ENCODE measurements around the gene WNK1.
"Not testable (repeated sequence)": the region's sequence is repeated elsewhere in the genome, so short reads cannot be mapped to it uniquely, and the experiment has no call there.

WNK1 gene

DNA sequence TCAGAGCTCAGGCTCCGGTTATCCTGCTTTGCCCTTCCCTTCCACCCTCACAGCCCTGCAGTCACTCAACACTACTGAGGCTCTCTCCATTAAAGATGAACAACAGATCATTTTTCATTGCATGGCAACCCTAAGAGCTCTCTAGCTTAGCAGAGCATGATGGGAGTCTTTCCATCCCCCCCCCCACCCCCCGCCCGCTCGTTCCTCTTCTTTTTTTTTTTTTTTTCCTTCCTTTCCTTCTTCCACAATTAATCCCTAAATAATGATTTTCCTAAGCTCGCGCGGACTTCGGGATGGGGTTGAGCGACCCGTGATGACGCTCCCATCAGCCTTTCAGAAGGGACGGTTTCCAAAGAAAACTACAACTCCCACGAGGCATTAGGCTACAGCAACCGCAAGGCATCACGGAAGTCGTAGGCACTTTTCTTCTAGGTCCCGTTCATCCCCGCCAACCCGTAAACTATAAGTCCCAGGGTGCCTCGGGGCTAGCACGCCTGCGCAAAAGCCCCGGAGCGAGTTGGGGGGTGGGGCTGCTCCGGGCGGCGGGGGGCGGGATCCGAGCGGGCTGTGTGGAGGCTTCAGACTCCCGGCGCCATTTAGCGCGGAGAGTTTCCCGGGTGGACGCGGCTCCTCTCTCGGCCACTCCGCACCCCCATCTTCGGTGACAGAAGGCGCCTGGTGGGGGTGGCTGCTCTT lies at the start of gene WNK1:
Gene WNK1, plus strand, starts transcription at position 581 of the 696 bp plus-strand sequence. CDS start 987 bp downstream, outside the sequence.
- intact Hi-C loops (cut with DNase I) = loop anchor here (1.0 to 5.0 kb wide), 5 partner anchors 60 to 840 kb away; partner anchors contain the start of genes FBXL14 and NINJ2
- peak; percentile 93 to 99 (median 96) for DNase-seq

DNA sequence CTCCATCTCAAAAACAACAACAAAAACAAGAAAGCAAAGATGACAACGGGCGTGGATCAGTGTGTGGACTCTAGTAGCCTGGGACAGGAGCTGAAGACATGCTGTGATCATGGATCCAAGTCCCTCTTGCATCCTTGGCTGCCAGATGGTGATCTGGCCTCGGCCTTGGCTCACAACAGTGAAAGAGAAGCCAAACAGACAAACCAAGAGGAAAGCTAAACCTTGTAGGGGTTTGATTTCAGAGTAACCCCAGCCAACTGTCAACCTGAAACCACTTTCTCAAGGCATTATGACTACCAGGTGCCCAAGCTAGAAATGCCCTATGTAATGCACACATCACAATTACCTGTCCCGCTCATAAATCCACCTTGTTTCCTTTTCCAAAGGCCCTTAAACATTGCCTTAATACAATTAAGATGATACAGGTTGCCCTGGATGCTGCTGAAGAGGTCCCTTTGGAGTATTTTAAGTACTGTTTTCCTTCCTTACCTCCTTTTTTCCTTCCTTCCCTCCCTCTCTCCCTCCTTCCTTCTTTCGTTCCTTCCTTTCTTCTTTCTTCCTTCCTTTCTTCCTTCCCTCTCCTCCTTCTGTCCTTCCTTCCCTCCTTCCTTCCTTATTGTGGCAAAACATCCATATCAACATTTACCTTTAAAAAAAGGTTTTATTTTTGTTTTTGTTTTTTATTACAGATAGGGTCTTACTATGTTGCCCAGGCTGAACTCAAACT lies 47.7 kb upstream of the WNK1 start:
- intact Hi-C loops (cut with DNase I) = no loop called here
- no peak for DNase-seq

DNA sequence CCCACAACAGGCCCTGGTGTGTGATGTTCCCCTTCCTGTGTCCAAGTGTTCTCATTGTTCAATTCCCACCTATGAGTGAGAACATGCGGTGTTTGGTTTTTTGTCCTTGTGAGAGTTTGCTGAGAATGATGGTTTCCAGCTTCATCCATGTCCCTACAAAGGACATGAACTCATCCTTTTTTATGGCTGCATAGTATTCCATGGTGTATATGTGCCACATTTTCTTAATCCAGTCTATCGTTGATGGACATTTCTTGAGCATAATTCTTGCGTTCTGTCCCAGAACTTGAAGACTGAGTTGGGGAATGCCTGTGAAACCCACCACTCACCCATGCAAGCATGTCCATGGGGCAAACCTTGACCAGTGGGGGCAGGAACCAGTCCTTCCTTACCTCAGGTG lies 44.3 kb upstream of the WNK1 start:
- DNase-seq; intact Hi-C loops (cut with DNase I): not testable (repeated sequence)

DNA sequence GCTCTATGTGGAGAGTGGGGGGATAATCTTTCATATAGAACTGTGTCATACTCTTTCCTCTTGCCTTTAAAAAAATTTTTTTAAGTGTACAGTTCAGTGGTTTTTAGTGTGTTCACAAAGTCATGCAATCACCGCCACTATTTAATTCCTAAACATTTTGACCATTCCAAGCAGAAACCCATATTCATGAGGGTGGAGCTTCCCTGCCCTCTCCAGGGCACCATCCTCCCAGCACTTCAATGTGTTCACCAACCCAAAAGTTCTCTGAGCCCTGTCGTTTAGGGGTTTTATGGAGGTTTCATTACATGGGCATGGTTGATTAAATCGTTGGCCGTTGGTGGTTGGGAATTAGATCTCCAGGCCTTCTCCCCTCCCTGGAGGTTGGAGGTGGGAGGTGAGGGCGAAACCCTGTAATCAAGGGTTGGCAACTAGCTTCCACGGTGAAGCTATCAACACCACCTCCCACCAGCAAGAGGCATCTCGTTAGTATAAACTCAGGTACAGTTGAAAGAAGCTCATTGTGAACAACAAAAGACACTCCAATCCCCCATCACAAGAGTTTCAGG lies 42.8 kb upstream of the WNK1 start:
- no peak for DNase-seq
- intact Hi-C loops (cut with DNase I) = no loop called here

DNA sequence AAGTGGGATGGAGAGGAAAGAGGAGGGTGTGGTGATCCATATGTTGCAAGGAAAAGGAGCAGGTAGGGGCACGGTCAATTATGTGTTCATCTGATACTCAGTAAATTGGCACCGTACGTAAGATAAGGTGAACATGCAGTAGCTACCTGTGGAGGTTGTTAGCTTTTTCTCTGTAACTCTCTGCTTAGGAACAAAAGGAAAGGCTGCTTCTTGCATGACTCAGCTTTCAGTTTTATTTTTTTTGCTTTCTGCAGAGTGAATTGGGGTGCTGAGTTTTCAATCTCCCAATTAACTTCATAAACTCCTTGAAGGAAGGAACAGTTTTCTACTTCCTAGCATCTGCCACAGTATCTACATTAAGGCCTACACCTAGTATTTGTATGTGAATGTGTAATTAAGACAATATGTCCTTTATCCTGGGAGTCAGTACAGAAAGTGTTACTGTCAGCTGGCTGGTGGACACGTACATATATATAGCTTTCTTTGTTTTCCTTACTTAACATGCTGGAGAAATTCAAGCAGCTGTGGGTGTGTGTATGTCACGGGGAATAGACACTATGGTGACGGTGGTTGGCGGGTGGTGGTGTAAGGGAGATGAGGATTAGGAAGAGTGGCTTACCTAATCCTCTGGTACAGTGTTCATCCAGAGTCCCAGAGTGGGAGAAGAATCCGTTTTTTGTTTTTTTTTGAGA lies 40.1 kb upstream of the WNK1 start:
- peak in 7 of 10 donors; percentile 36 to 86 (median 51) for DNase-seq
- intact Hi-C loops (cut with DNase I) = no loop called here

- DNase-seq = no peak
- intact Hi-C loops (cut with DNase I) = no loop called here
Measured at GRCh38 chr12:713281-713875, 39.0 kb upstream of the WNK1 start.

GRCh38 chr12:716506-716905 lies 35.9 kb upstream of the WNK1 start:
- DNase-seq = no peak

GRCh38 chr12:718756-719102 lies 33.6 kb upstream of the WNK1 start:
- intact Hi-C loops (cut with DNase I) = no loop called here
- DNase-seq = no peak

More at GRCh38 chr12:716506-716905, 35.9 kb upstream of the WNK1 start:
- intact Hi-C loops (cut with DNase I) = no loop called here

DNA sequence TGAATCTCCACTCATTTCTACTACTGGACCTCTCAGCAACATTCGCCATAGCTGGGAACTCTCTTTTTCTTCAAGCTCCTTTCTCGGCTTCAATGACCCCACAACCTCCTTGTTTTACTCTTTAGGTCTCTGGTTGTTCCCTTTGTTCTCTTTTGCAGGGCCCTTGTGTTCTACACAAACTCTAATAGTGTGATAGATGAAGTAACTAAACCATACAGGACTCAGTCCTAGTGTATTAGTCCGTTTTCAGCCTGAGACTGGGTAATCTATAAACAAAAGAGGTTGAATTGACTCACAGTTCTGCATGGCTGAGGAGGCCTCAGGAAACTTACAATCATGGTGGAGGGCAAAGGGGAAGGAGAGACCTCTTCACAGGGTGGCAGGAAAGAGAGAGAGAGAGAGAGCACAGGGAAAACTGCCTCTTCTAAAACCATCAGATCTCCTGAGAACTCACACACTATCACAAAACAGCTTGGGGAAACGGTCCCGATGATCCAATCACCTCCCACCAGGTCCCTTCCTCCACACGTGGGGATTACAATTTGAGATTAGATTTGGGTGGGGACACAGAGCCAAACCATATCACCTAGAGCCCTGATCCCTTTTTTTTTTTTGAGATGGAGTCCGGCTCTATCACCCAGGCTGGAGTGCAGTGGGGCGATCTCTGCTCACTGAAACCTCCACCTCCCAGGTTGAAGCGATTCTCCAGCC lies 32.0 kb upstream of the WNK1 start:
- DNase-seq = no peak
- intact Hi-C loops (cut with DNase I) = no loop called here

DNA sequence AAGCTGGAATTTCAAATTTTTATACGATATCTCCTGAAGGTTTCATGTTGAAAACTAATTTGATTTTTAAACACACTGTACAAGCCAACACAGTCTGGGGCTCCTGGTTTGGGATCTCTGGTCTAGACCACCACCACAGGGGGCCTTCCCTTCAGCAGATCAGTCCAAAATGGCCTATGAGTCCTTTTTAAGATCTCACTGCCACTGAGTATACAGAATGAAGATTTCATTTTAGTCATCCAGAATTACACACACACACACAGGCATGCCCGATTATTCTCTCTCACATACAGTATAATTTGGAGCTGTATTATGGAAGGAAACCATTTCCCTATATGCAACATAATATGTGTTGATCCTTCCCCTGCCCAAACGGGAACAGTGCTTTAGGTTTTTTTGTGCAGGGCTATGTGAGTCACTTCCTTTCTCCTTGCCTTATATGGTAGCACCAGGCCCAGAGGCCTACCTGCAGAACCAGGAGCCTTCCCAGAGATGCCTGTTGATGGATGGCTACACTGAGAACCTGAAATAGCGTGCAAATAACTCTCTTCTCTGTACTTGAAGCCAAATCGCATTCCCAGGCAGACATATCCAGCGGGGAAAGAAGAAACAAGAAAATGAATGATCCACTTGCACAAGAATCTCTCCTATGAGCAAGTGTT lies 28.1 kb upstream of the WNK1 start:
- intact Hi-C loops (cut with DNase I) = no loop called here

DNA sequence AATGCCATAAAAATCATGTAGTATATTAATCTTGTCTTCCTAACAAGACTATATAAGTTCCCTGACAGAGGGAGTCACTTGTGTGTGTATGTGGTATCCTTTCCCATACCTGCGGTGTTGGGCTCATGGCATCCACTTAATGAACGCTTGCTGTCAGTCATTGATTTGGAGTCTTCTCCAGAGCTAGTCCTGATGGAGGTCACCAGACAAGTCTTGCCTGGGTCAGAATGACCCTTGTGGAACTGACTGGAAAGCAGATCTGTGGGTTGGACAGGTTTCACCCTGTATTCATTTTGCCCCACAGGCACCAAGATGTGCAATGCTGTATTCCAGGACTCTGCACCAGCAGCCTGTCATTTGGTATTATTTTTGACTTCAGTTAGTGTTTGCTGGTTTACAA lies 27.3 kb upstream of the WNK1 start:
- intact Hi-C loops (cut with DNase I) = no loop called here
- no peak for DNase-seq

More for the DNA sequence above, 28.1 kb upstream of the WNK1 start:
- no peak for DNase-seq

GRCh38 chr12:726281-727140 lies 25.9 kb upstream of the WNK1 start:
- DNase-seq = no peak
- intact Hi-C loops (cut with DNase I) = no loop called here

GRCh38 chr12:727321-727720 lies 25.1 kb upstream of the WNK1 start:
- no peak for DNase-seq
- intact Hi-C loops (cut with DNase I) = no loop called here

DNA sequence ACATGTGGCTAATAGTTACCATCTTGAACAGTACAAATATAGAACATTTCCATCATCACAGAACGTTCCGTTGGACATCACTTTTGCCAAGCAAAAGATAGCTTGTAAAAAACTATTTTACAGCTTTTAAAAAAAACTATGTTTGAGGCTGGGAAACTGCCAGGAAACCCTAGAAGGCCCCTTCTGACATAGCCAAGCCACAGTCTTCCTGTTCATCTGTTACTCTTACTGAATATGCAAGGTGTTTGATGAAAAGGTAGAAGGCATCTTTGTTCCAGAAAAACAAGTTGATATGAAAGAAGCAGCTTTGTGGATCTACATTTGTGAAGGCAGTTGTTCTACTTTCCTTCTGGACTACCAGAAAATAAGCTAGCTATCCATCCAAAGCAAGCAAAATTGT lies 23.6 kb upstream of the WNK1 start:
- DNase-seq = no peak
- intact Hi-C loops (cut with DNase I) = no loop called here

DNA sequence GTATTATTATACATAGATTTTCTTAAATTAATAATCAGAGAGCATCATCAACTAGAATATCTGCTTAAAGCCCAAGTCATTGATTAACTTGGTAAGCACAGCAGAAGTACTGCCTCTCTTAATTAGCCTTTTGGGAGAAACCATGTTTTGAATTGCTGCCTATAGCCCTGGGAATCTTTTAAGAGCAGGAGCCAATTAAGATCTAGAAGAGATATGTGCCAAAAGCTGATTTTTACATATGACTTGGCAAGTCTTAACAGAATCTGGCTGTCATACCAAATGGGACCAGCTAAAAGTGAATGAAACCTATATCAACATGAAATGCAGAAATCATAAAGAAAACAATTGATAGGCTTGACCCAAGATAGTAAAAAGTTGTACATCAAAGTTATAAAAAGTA lies 23.2 kb upstream of the WNK1 start:
- DNase-seq = no peak
- intact Hi-C loops (cut with DNase I) = no loop called here

DNA sequence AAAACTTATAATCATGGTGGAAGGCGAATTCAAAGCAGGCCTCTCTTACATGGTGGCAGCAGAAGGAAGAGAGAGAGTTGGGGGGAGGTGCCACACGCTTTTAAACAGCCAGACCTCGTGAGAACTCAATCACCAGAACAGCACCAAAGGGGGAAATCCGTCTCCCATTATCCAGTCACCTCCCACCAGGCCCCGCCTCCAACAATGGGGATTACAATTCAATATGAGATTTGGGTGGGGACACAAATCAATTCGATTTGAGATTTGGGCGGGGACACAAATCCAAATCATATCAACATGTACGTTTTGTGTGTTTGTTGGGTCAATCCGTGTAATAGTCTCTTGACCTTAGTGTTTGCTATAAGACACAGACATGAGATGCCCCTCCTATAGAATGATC lies 21.8 kb upstream of the WNK1 start:
- no peak for DNase-seq
- intact Hi-C loops (cut with DNase I) = no loop called here

DNA sequence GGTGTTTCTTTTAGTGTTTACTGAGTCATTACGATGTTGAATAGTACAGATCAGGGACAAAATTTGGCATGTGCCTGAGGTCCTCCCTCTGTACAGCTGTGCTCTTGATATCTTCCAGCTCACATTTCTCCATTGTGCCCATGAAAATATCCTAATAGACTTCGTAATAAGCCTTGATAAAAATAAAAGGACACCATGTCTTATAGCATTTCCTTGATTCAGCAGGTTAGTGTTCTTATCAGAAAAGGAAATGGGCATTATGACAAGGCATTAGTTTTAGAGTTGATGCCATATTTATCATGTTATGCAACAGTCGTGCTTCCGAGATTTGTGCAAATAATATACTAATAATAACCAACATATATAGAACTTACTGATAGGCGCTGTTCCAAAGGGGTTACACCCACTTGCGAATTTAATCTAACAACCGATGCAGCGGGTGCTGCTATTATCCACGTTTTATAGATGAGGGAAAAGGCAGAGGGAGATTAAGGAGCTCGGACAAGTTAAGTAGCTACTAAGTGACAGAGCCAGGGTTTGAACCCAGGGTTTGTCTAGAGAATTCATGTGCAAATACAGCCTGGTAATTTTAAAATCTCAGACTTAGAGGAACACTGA lies 15.1 kb upstream of the WNK1 start:
- intact Hi-C loops (cut with DNase I) = no loop called here

DNA sequence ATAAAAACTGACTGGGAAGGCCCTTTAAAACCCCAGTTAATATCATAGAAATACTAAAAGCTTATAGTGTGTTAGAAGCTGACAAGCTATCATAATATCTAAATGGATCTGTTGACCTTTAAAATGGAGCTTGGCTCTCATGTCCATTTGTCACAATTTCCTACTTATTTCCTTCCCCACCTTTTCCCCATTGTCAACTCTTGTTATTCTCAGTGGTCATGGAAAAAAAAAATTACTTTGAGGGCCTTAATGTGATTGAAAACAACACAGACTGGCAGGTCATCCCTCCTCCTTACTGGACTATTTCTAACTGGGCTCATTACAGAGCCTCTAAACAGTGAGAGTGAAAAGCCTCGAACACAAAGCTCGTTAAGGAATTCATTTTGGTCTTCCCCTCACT lies 13.7 kb upstream of the WNK1 start:
- intact Hi-C loops (cut with DNase I) = no loop called here
- no peak for DNase-seq

More for the DNA sequence above, 15.1 kb upstream of the WNK1 start:
- DNase-seq = no peak

All from posterior cingulate gyrus (tissue), 11 donors.